HG03521 (cell line): Measurements from ENCODE around the gene DNAJC18.
"Not testable (repeated sequence)": the region's sequence is repeated elsewhere in the genome, so short reads cannot be mapped to it uniquely, and the experiment has no call there.

ENCODE experiments used
- ATAC-seq: cut with Tn5 transposase; IDR thresholded peaks from one replicate; pipeline ENCODE4 v1.9.1; 2021; ENCODE audit warnings: mild to moderate bottlenecking, moderate library complexity; ENCODE audit not compliant: unreplicated experiment

DNAJC18 gene

GRCh38 chr5:139431706-139432105 lies 7.6 kb downstream of the DNAJC18 start:
- no peak for ATAC-seq

GRCh38 chr5:139430015-139430414 lies 9.3 kb downstream of the DNAJC18 start:
- no peak for ATAC-seq

GRCh38 chr5:139426203-139426885 lies 13.0 kb downstream of the DNAJC18 start:
- no peak for ATAC-seq

GRCh38 chr5:139425497-139425896 lies 13.8 kb downstream of the DNAJC18 start:
- ATAC-seq = no peak

GRCh38 chr5:139422307-139422893 lies 16.9 kb downstream of the DNAJC18 start:
- ATAC-seq = peak; percentile 66

GRCh38 chr5:139419226-139420192 lies 19.8 kb downstream of the DNAJC18 start:
- no peak for ATAC-seq

- ATAC-seq = no peak
These were observed 20.5 kb downstream of the DNAJC18 start for GRCh38 chr5:139418793-139419192.

GRCh38 chr5:139417214-139417613 lies 22.1 kb downstream of the DNAJC18 start:
- no peak for ATAC-seq

GRCh38 chr5:139416651-139417050 lies 22.7 kb downstream of the DNAJC18 start:
- no peak for ATAC-seq

- ATAC-seq = no peak
These were observed 23.5 kb downstream of the DNAJC18 start for GRCh38 chr5:139415869-139416268.

- no peak for ATAC-seq
These were observed 24.0 kb downstream of the DNAJC18 start for GRCh38 chr5:139415221-139415861.

GRCh38 chr5:139414581-139415130 lies 24.7 kb downstream of the DNAJC18 start:
- ATAC-seq = no peak

- no peak for ATAC-seq
These were observed 25.4 kb downstream of the DNAJC18 start for GRCh38 chr5:139413963-139414362.

- no peak for ATAC-seq
These were observed 26.2 kb downstream of the DNAJC18 start for GRCh38 chr5:139413153-139413552.

- ATAC-seq = no peak
These were observed 28.1 kb downstream of the DNAJC18 start for GRCh38 chr5:139410993-139411828.

- ATAC-seq = no peak
These were observed 29.0 kb downstream of the DNAJC18 start for GRCh38 chr5:139410121-139410992.

GRCh38 chr5:139409116-139409515 lies 30.2 kb downstream of the DNAJC18 start:
- ATAC-seq = not testable (repeated sequence)

GRCh38 chr5:139408191-139408590 lies 31.1 kb downstream of the DNAJC18 start:
- ATAC-seq = no peak

- no peak for ATAC-seq
These were observed 31.8 kb downstream of the DNAJC18 start for GRCh38 chr5:139407517-139407916.
